DND-41 (cell line): Measurements from ENCODE around the gene SPINK2.
A peak's percentile ranks its signal among the peaks of the same experiment; 100 is the strongest.

Experiments
- ATAC-seq: fragments of 200-7000 bp; cut with Tn5 transposase; 3 replicates; pipeline ENCODE4 v1.9.1; 2021; ENCODE audit warnings: low read depth; ENCODE audit not compliant: insufficient read depth
- DNase-seq: peaks from one replicate; pipeline ENCODE4 v3.0.0-alpha.2; 2020
- H2AFZ ChIP-seq: 2 replicates; pipeline ENCODE4 v1.6.0; 2012; ENCODE audit warnings: low read depth, low read length
- H3K27ac ChIP-seq: 2 replicates; pipeline ENCODE4 v1.5.1; 2012; ENCODE audit warnings: low read length, inconsistent platforms
- H3K27me3 ChIP-seq: fragments of 200-600 bp; sonication (generic); 2 replicates; pipeline ENCODE4 v1.6.0; 2012; ENCODE audit warnings: low read length, mild to moderate bottlenecking, inconsistent platforms; ENCODE audit not compliant: insufficient read depth, poor library complexity
- H3K36me3 ChIP-seq: 2 replicates; pipeline ENCODE4 v1.5.1; 2012; ENCODE audit warnings: low read length, inconsistent platforms; ENCODE audit not compliant: insufficient read depth
- H3K4me1 ChIP-seq: 2 replicates; pipeline ENCODE4 v1.5.1; 2012; ENCODE audit warnings: mild to moderate bottlenecking, low read length; ENCODE audit not compliant: insufficient read depth
- H3K4me2 ChIP-seq: 2 replicates; pipeline ENCODE4 v1.6.0; 2012; ENCODE audit warnings: mild to moderate bottlenecking, moderate library complexity, low read length, inconsistent platforms; ENCODE audit not compliant: insufficient read depth
- H3K4me3 ChIP-seq, 2 experiments: fragments of 200-600 bp in 1 of 2; shearing (Covaris generic) in 1 of 2; 2 replicates each; pipeline ENCODE4 v1.5.1; 2012 to 2016; ENCODE audit warnings: inconsistent platforms in 2 of 2, low read length in 2 of 2, mild to moderate bottlenecking in 2 of 2, low read depth in 1 of 2, moderate library complexity in 1 of 2
- H3K79me2 ChIP-seq: 2 replicates; pipeline ENCODE4 v1.6.0; 2012; ENCODE audit warnings: low read length, inconsistent platforms; ENCODE audit not compliant: insufficient read depth
- H3K9ac ChIP-seq: 2 replicates; pipeline ENCODE4 v1.6.0; 2012; ENCODE audit warnings: low read depth, mild to moderate bottlenecking, inconsistent platforms, low read length, moderate library complexity
- H3K9me3 ChIP-seq: 2 replicates; pipeline ENCODE4 v1.5.1; 2012; ENCODE audit warnings: low read length, moderate library complexity, mild to moderate bottlenecking, inconsistent platforms; ENCODE audit not compliant: insufficient read depth, severe bottlenecking
- H4K20me1 ChIP-seq: 2 replicates; pipeline ENCODE4 v1.6.0; 2012; ENCODE audit warnings: low read length; ENCODE audit not compliant: insufficient read depth
- CTCF ChIP-seq: IDR thresholded peaks from 2 replicates; pipeline ENCODE4 v1.5.1; 2012; ENCODE audit warnings: borderline replicate concordance, low read length, moderate library complexity, mild to moderate bottlenecking; ENCODE audit not compliant: poor library complexity, severe bottlenecking; ENCODE audit errors: extremely low read depth
- EZH2 ChIP-seq: IDR thresholded peaks from 3 replicates; pipeline ENCODE4 v1.6.1; 2012; ENCODE audit warnings: borderline replicate concordance, low read depth, mild to moderate bottlenecking, moderate library complexity, low read length, inconsistent platforms; ENCODE audit not compliant: severe bottlenecking

SPINK2 gene

GRCh38 chr4:56806666-56807065 lies 14.8 kb downstream of the SPINK2 start:
- no peak for TF ChIP-seq EZH2
- TF ChIP-seq CTCF: no peak

DNA sequence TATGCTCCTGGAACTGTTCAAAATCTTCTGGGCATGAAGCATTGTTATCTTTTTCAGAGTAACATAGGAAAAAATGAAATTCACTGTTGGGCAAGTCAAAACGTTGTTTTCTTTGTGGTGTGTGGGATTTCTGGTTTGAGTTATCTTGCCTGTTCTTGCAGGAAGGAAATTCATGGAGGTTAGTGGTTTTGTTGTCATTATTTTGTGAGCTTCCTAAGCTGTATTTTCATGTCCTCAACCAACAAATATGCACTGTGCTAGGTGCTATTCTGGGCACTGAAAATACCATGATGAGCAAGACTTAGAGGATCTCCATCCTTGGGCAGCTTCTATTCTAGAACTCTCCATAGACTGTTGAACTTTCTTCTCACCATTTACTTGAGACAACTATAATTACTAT lies 16.9 kb downstream of the SPINK2 start:
- Histone ChIP-seq H3K27me3 (peaks cover 3% of the 10 kb centered on the region), H3K4me1 (peaks cover 34% of the 10 kb centered on the region), H2AFZ (no peak overlapping the region), H4K20me1 (no peaks in the 10 kb centered on the region), H3K27ac (no peak overlapping the region), H3K9ac (no peak overlapping the region), H3K9me3 (no peaks in the 10 kb centered on the region), H3K4me3 (no peak overlapping the region), H3K79me2 (no peaks in the 10 kb centered on the region), H3K36me3 (no peaks in the 10 kb centered on the region), H3K4me2 (no peak overlapping the region)
- peak; percentile 33; the same call in 1 of the 3 replicates for ATAC-seq
- TF ChIP-seq CTCF: no peak
- TF ChIP-seq EZH2: no peak
- DNase-seq: no peak

More at GRCh38 chr4:56806666-56807065, 14.8 kb downstream of the SPINK2 start:
- Histone ChIP-seq H2AFZ (no peak overlapping the region), H3K4me2 (no peak overlapping the region), H3K36me3 (no peaks in the 10 kb centered on the region), H3K9ac (no peak overlapping the region), H3K27ac (no peak overlapping the region), H3K4me3 (no peak overlapping the region), H3K4me1 (peaks cover 26% of the 10 kb centered on the region), H3K27me3 (peaks cover 3% of the 10 kb centered on the region), H3K79me2 (no peaks in the 10 kb centered on the region), H3K9me3 (no peaks in the 10 kb centered on the region), H4K20me1 (no peaks in the 10 kb centered on the region)
- ATAC-seq (no peak), DNase-seq (no peak)

DNA sequence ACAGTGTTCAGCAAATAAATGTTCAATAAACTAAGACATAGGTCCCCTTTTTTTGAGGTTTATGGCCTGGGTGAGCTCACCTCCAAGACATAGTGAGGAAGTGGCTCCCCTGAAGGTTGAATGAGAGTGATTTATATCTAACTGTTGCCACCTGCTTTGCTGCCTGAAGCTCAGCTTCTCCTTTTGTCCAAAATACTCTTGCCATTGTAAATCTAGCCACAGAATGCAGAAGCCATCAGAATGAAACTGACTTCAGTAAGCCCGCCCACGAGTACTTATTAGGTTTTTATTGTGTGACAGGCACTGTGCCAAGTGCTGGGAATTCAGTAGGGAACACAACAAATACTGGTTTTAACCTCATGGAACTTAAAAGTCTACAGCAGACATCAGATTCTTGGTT lies 18.0 kb downstream of the SPINK2 start:
- TF ChIP-seq CTCF (no peak), EZH2 (no peak)
- Histone ChIP-seq H3K4me1 (peaks cover 38% of the 10 kb centered on the region), H3K9me3 (no peaks in the 10 kb centered on the region), H3K9ac (no peak overlapping the region), H3K4me2 (no peak overlapping the region), H3K27me3 (no peaks in the 10 kb centered on the region), H4K20me1 (no peaks in the 10 kb centered on the region), H3K36me3 (no peaks in the 10 kb centered on the region), H3K4me3 (no peak overlapping the region), H2AFZ (0 out of 2 replicates have a peak overlapping the region, but pooled peaks have one; percentile 2), H3K79me2 (no peaks in the 10 kb centered on the region), H3K27ac (no peak overlapping the region)
- 0 out of 3 replicates have a peak, but pooled peaks have one; percentile 16 for ATAC-seq
- peak; percentile 5 for DNase-seq
